ENCODE data around the gene METTL6. TPM values are rescaled to one million over a fixed set of nuclear protein-coding genes. Genes with fewer than 3 reads are reported as not detected.
"Not testable (repeated sequence)": the region's sequence is repeated elsewhere in the genome, so short reads cannot be mapped to it uniquely, and the experiment has no call there.

METTL6 gene
- total RNA-seq, 2 experiments from 2014 or later: 21.9 to 26.7 TPM

GRCh38 chr3:15433531-15433930, 6.2 kb upstream of the METTL6 start:
- Mint-ChIP-seq H3K4me3 (no peak overlapping the region), H3K9me3 (no peaks in the 10 kb centered on the region), H3K27me3 (no peaks in the 10 kb centered on the region)

GRCh38 chr3:15431256-15431837, 4.0 kb upstream of the METTL6 start:
- Mint-ChIP-seq H3K9me3 (peaks cover 6% of the 10 kb centered on the region), H3K27me3 (no peaks in the 10 kb centered on the region), H3K4me3 (no peak overlapping the region), H3K4me1 (peaks cover 34% of the 10 kb centered on the region), H3K36me3 (peaks cover 34% of the 10 kb centered on the region), H3K27ac (no peak overlapping the region)
- DNase-seq: no peak

More at GRCh38 chr3:15433531-15433930, 6.2 kb upstream of the METTL6 start:
- no peak for DNase-seq
- H3K4me1 Mint-ChIP-seq: peaks cover 28% of the 10 kb centered on the region
- H3K27ac Mint-ChIP-seq: no peak overlapping the region
- H3K36me3 Mint-ChIP-seq: peaks cover 19% of the 10 kb centered on the region

GRCh38 chr3:15430624-15431023, 3.3 kb upstream of the METTL6 start:
- no peak overlapping the region for H3K4me3 Mint-ChIP-seq
- peak overlapping the region; percentile 25 for H3K27ac Mint-ChIP-seq
- no peaks in the 10 kb centered on the region for H3K27me3 Mint-ChIP-seq
- peaks cover 38% of the 10 kb centered on the region for H3K36me3 Mint-ChIP-seq
- H3K4me1 Mint-ChIP-seq: peaks cover 41% of the 10 kb centered on the region
- peaks cover 7% of the 10 kb centered on the region for H3K9me3 Mint-ChIP-seq
- no peak for DNase-seq

- H3K27ac Mint-ChIP-seq: no peak overlapping the region
- H3K4me3 Mint-ChIP-seq: peak overlapping the region; percentile 93
- H3K4me1 Mint-ChIP-seq: peaks cover 49% of the 10 kb centered on the region
- DNase-seq: no peak
- no peaks in the 10 kb centered on the region for H3K27me3 Mint-ChIP-seq
- peaks cover 37% of the 10 kb centered on the region for H3K36me3 Mint-ChIP-seq
- H3K9me3 Mint-ChIP-seq: peaks cover 7% of the 10 kb centered on the region
Measured at GRCh38 chr3:15429080-15429479, 1.7 kb upstream of the METTL6 start.

- H3K4me3 Mint-ChIP-seq: peak overlapping the region; percentile 93
- H3K36me3 Mint-ChIP-seq: peaks cover 39% of the 10 kb centered on the region
- DNase-seq: peak; percentile 11
- no peaks in the 10 kb centered on the region for H3K27me3 Mint-ChIP-seq
- peaks cover 49% of the 10 kb centered on the region for H3K4me1 Mint-ChIP-seq
- H3K27ac Mint-ChIP-seq: peak overlapping the region; percentile 98
- peaks cover 7% of the 10 kb centered on the region for H3K9me3 Mint-ChIP-seq
Measured at GRCh38 chr3:15428539-15428938, 1.2 kb upstream of the METTL6 start.

- Mint-ChIP-seq H3K27me3 (no peaks in the 10 kb centered on the region), H3K36me3 (peaks cover 39% of the 10 kb centered on the region), H3K9me3 (peaks cover 7% of the 10 kb centered on the region), H3K4me3 (peak overlapping the region; percentile 93), H3K27ac (peak overlapping the region; percentile 98), H3K4me1 (peaks cover 49% of the 10 kb centered on the region)
- no peak for DNase-seq
Measured at GRCh38 chr3:15427981-15428380, 637 bp upstream of the METTL6 start.

GRCh38 chr3:15426579-15427118, 695 bp downstream of the METTL6 start:
- Mint-ChIP-seq H3K4me1 (peaks cover 48% of the 10 kb centered on the region), H3K27ac (peak overlapping the region; percentile 98), H3K27me3 (no peaks in the 10 kb centered on the region), H3K36me3 (peaks cover 42% of the 10 kb centered on the region), H3K9me3 (peaks cover 7% of the 10 kb centered on the region), H3K4me3 (peak overlapping the region; percentile 93)
- DNase-seq: no peak

- no peak overlapping the region for H3K4me3 Mint-ChIP-seq
- no peaks in the 10 kb centered on the region for H3K27me3 Mint-ChIP-seq
- H3K9me3 Mint-ChIP-seq: no peaks in the 10 kb centered on the region
- H3K27ac Mint-ChIP-seq: no peak overlapping the region
- DNase-seq: no peak
- H3K36me3 Mint-ChIP-seq: peaks cover 21% of the 10 kb centered on the region
- peaks cover 22% of the 10 kb centered on the region for H3K4me1 Mint-ChIP-seq
Measured at GRCh38 chr3:15420871-15421270, 6.5 kb downstream of the METTL6 start.

GRCh38 chr3:15410966-15411365, 16.4 kb downstream of the METTL6 start:
- DNase-seq, H3K4me1 Mint-ChIP-seq, H3K27ac Mint-ChIP-seq, H3K27me3 Mint-ChIP-seq, H3K4me3 Mint-ChIP-seq, H3K9me3 Mint-ChIP-seq: not testable (repeated sequence)
- H3K36me3 Mint-ChIP-seq: peaks cover 14% of the 10 kb centered on the region

- peaks cover 10% of the 10 kb centered on the region for H3K36me3 Mint-ChIP-seq
Measured at GRCh38 chr3:15409774-15410173, 17.6 kb downstream of the METTL6 start.

GRCh38 chr3:15409239-15409638, 18.1 kb downstream of the METTL6 start:
- Mint-ChIP-seq H3K27ac (no peak overlapping the region), H3K36me3 (peaks cover 10% of the 10 kb centered on the region), H3K9me3 (no peaks in the 10 kb centered on the region), H3K4me3 (no peak overlapping the region), H3K27me3 (no peaks in the 10 kb centered on the region), H3K4me1 (no peaks in the 10 kb centered on the region)
- DNase-seq: no peak

More at GRCh38 chr3:15409774-15410173, 17.6 kb downstream of the METTL6 start:
- Mint-ChIP-seq H3K9me3 (no peaks in the 10 kb centered on the region), H3K27ac (no peak overlapping the region), H3K27me3 (no peaks in the 10 kb centered on the region), H3K4me1 (no peaks in the 10 kb centered on the region), H3K4me3 (no peak overlapping the region)
- DNase-seq: no peak

- Mint-ChIP-seq H3K27ac (no peak overlapping the region), H3K36me3 (no peaks in the 10 kb centered on the region), H3K9me3 (no peaks in the 10 kb centered on the region), H3K27me3 (no peaks in the 10 kb centered on the region), H3K4me1 (peaks cover 3% of the 10 kb centered on the region), H3K4me3 (no peak overlapping the region)
- no peak for DNase-seq
Measured at GRCh38 chr3:15405448-15406050, 21.8 kb downstream of the METTL6 start.

- Mint-ChIP-seq H3K36me3 (no peaks in the 10 kb centered on the region), H3K27me3 (no peaks in the 10 kb centered on the region), H3K4me1 (peaks cover 10% of the 10 kb centered on the region), H3K27ac (no peak overlapping the region), H3K4me3 (no peak overlapping the region), H3K9me3 (no peaks in the 10 kb centered on the region)
- DNase-seq: no peak
Measured at GRCh38 chr3:15404767-15405166, 22.6 kb downstream of the METTL6 start.

GRCh38 chr3:15403965-15404364, 23.4 kb downstream of the METTL6 start:
- H3K27me3 Mint-ChIP-seq: no peaks in the 10 kb centered on the region
- DNase-seq: no peak
- H3K4me3 Mint-ChIP-seq: no peak overlapping the region
- no peaks in the 10 kb centered on the region for H3K9me3 Mint-ChIP-seq
- H3K4me1 Mint-ChIP-seq: peaks cover 15% of the 10 kb centered on the region
- H3K27ac Mint-ChIP-seq: no peak overlapping the region
- H3K36me3 Mint-ChIP-seq: no peaks in the 10 kb centered on the region

GRCh38 chr3:15403495-15403894, 23.8 kb downstream of the METTL6 start:
- DNase-seq: no peak
- no peaks in the 10 kb centered on the region for H3K36me3 Mint-ChIP-seq
- H3K4me3 Mint-ChIP-seq: no peak overlapping the region
- H3K4me1 Mint-ChIP-seq: peaks cover 18% of the 10 kb centered on the region
- H3K9me3 Mint-ChIP-seq: no peaks in the 10 kb centered on the region
- no peak overlapping the region for H3K27ac Mint-ChIP-seq
- no peaks in the 10 kb centered on the region for H3K27me3 Mint-ChIP-seq

GRCh38 chr3:15401936-15402335, 25.4 kb downstream of the METTL6 start:
- Mint-ChIP-seq H3K4me3 (no peak overlapping the region), H3K4me1 (peaks cover 18% of the 10 kb centered on the region), H3K27ac (no peak overlapping the region), H3K9me3 (no peaks in the 10 kb centered on the region), H3K27me3 (no peaks in the 10 kb centered on the region), H3K36me3 (no peaks in the 10 kb centered on the region)
- no peak for DNase-seq
